ENCODE measurements around the gene NANOS2.

GRCh38 chr19:45881082-45881908 is 33.3 kb downstream of the NANOS2 start:
- TF ChIP-seq CTCF (IDR thresholded peaks at IDR 0.05; ENCODE audit: low read depth, low read length, poor library complexity, severe bottlenecking) (no peak), EZH2phosphoT487 (IDR thresholded peaks at IDR 0.05; ENCODE audit: borderline replicate concordance, low read length) (no peak)

Measured in DOHH2 (cell line).